Skeletal muscle satellite cell (primary cell): ENCODE data around the gene S1PR5. TPM values are rescaled to one million over a fixed set of nuclear protein-coding genes. Genes with fewer than 3 reads are reported as not detected.
A peak's percentile ranks its signal among the peaks of the same experiment; 100 is the strongest.

Source experiments
- H3K27me3 ChIP-seq: 2 replicates; pipeline ENCODE4 v1.7.0; 2013; ENCODE audit warnings: low read length; ENCODE audit not compliant: control insufficient read depth, insufficient read depth
- H3K36me3 ChIP-seq: 2 replicates; pipeline ENCODE4 v1.7.0; 2013; ENCODE audit warnings: mild to moderate bottlenecking, control low read depth, low read length; ENCODE audit not compliant: insufficient read depth
- H3K4me1 ChIP-seq: 2 replicates; pipeline ENCODE4 v1.7.0; 2013; ENCODE audit warnings: low read length; ENCODE audit not compliant: control insufficient read depth, insufficient read depth
- H3K4me2 ChIP-seq: 2 replicates; pipeline ENCODE4 v1.7.0; 2013; ENCODE audit warnings: mild to moderate bottlenecking, low read length
- H3K4me3 ChIP-seq: 2 replicates; pipeline ENCODE4 v1.7.0; 2013; ENCODE audit warnings: low read length
- H3K9ac ChIP-seq: 2 replicates; pipeline ENCODE4 v1.7.0; 2013; ENCODE audit warnings: mild to moderate bottlenecking, low read depth, low read length, moderate library complexity
- H3K9me3 ChIP-seq: replicated peaks from 2 replicates; pipeline ENCODE4 v1.7.0; 2013; ENCODE audit warnings: mild to moderate bottlenecking, control low read depth, low read length
- small RNA-seq: library from RNA; depleted of rRNA; stranded (forward); fragments of <200 nt; gene quantifications from one replicate; pipeline ENCODE3, GENCODE V24; 2012

Gene S1PR5

GRCh38 chr19:10478903-10479384, 38.3 kb downstream of the S1PR5 start:
- Histone ChIP-seq H3K9ac (peak overlapping the region; percentile 21), H3K4me3 (peak overlapping the region; percentile 63), H3K4me1 (peaks cover 8% of the 10 kb centered on the region), H3K27me3 (no peaks in the 10 kb centered on the region), H3K4me2 (peak overlapping the region; percentile 94), H3K36me3 (no peaks in the 10 kb centered on the region), H3K9me3 (no peaks in the 10 kb centered on the region)

- no peak overlapping the region for H3K9ac ChIP-seq
- H3K9me3 ChIP-seq = no peaks in the 10 kb centered on the region
- peak overlapping the region; percentile 94 for H3K4me2 ChIP-seq
- H3K4me1 ChIP-seq = peaks cover 8% of the 10 kb centered on the region
- H3K27me3 ChIP-seq = no peaks in the 10 kb centered on the region
- peak overlapping the region; percentile 33 for H3K4me3 ChIP-seq
- H3K36me3 ChIP-seq = no peaks in the 10 kb centered on the region
Observed at GRCh38 chr19:10478476-10478875, 38.8 kb downstream of the S1PR5 start.

- H3K9ac ChIP-seq = no peak overlapping the region
- H3K4me2 ChIP-seq = no peak overlapping the region
- no peaks in the 10 kb centered on the region for H3K9me3 ChIP-seq
- no peak overlapping the region for H3K4me3 ChIP-seq
- peaks cover 8% of the 10 kb centered on the region for H3K4me1 ChIP-seq
- no peaks in the 10 kb centered on the region for H3K36me3 ChIP-seq
- no peaks in the 10 kb centered on the region for H3K27me3 ChIP-seq
Observed at GRCh38 chr19:10474962-10475451, 42.2 kb downstream of the S1PR5 start.

- Histone ChIP-seq H3K27me3 (no peaks in the 10 kb centered on the region), H3K36me3 (no peaks in the 10 kb centered on the region), H3K4me2 (no peak overlapping the region), H3K9ac (no peak overlapping the region), H3K4me1 (no peaks in the 10 kb centered on the region), H3K4me3 (no peak overlapping the region), H3K9me3 (no peaks in the 10 kb centered on the region)
Observed at GRCh38 chr19:10473192-10473591, 44.1 kb downstream of the S1PR5 start.

GRCh38 chr19:10471909-10472308, 45.3 kb downstream of the S1PR5 start:
- no peaks in the 10 kb centered on the region for H3K9me3 ChIP-seq
- no peaks in the 10 kb centered on the region for H3K4me1 ChIP-seq
- H3K9ac ChIP-seq = no peak overlapping the region
- peaks cover 1% of the 10 kb centered on the region for H3K36me3 ChIP-seq
- H3K4me3 ChIP-seq = no peak overlapping the region
- H3K27me3 ChIP-seq = no peaks in the 10 kb centered on the region
- H3K4me2 ChIP-seq = no peak overlapping the region

- H3K36me3 ChIP-seq = peaks cover 4% of the 10 kb centered on the region
- no peaks in the 10 kb centered on the region for H3K4me1 ChIP-seq
- H3K27me3 ChIP-seq = no peaks in the 10 kb centered on the region
- H3K9me3 ChIP-seq = no peaks in the 10 kb centered on the region
- no peak overlapping the region for H3K4me3 ChIP-seq
- H3K9ac ChIP-seq = no peak overlapping the region
- no peak overlapping the region for H3K4me2 ChIP-seq
Observed at GRCh38 chr19:10468133-10468532, 49.1 kb downstream of the S1PR5 start.

- H3K4me2 ChIP-seq = no peak overlapping the region
- peaks cover 4% of the 10 kb centered on the region for H3K36me3 ChIP-seq
- no peaks in the 10 kb centered on the region for H3K4me1 ChIP-seq
- no peaks in the 10 kb centered on the region for H3K27me3 ChIP-seq
- H3K9me3 ChIP-seq = no peaks in the 10 kb centered on the region
- H3K4me3 ChIP-seq = no peak overlapping the region
- no peak overlapping the region for H3K9ac ChIP-seq
Observed at GRCh38 chr19:10467104-10467706, 50.0 kb downstream of the S1PR5 start.

- H3K27me3 ChIP-seq = no peaks in the 10 kb centered on the region
- H3K9ac ChIP-seq = no peak overlapping the region
- peaks cover 5% of the 10 kb centered on the region for H3K4me1 ChIP-seq
- H3K4me3 ChIP-seq = no peak overlapping the region
- H3K4me2 ChIP-seq = no peak overlapping the region
- H3K36me3 ChIP-seq = peaks cover 4% of the 10 kb centered on the region
- H3K9me3 ChIP-seq = no peaks in the 10 kb centered on the region
Observed at GRCh38 chr19:10464456-10464855, 52.8 kb downstream of the S1PR5 start.

Small RNA genes lying within 50 kb of the gene (small RNA-seq; reads per million reads assigned to genes)
- gene MIR1238 (not detected), gene RNU7-140P (not detected)
